IMR-90 (cell line): ENCODE measurements around the gene ZNF502. TPM values are rescaled to one million over a fixed set of nuclear protein-coding genes. Genes with fewer than 3 reads are reported as not detected.

Source experiments
- ATAC-seq: fragments of 200-7000 bp; cut with Tn5 transposase; 2 replicates; pipeline ENCODE4 v1.9.1; 2020; ENCODE audit warnings: low read depth, mild to moderate bottlenecking, moderate library complexity
- BruUV-seq: library from RNA; stranded (reverse); fragments of 400-500 nt; replicated peaks from 2 replicates; lab custom pipeline; 2021; lab: Mats Ljungman, UMichigan
- CTCF ChIA-PET: fragments of 300-600 bp; formaldehyde crosslinking; extraction: SDS; loops from one replicate; lab custom pipeline; 2021; ENCODE audit warnings: antibody characterized with exemption; lab: Yijun Ruan, JAX
- POLR2A ChIA-PET: fragments of 300-600 bp; sonication (Branson Sonifier 250); formaldehyde crosslinking; loops from one replicate; lab custom pipeline; 2022; ENCODE audit warnings: antibody characterized with exemption; ENCODE audit not compliant: unreplicated experiment; lab: Charles Lee
- DNase-seq: peaks from one replicate; pipeline ENCODE4 v3.0.0; 2013
- H2AFZ ChIP-seq: replicated peaks from 2 replicates; pipeline ENCODE3; 2013; ENCODE audit warnings: low read length, mild to moderate bottlenecking; ENCODE audit not compliant: poor library complexity
- H2AK5ac ChIP-seq: 2 replicates; pipeline ENCODE4 v1.6.1; 2013; ENCODE audit warnings: low read depth, low read length, inconsistent platforms
- H2AK9ac ChIP-seq: replicated peaks from 2 replicates; pipeline ENCODE3; 2013; ENCODE audit warnings: mild to moderate bottlenecking, low read depth, low read length, moderate library complexity; ENCODE audit not compliant: poor library complexity
- H2BK120ac ChIP-seq: 2 replicates; pipeline ENCODE4 v1.6.1; 2013; ENCODE audit warnings: low read depth, low read length, inconsistent platforms
- H2BK15ac ChIP-seq: 3 replicates; pipeline ENCODE4 v1.6.1; 2013; ENCODE audit warnings: low read depth, low read length, inconsistent platforms
- H2BK20ac ChIP-seq: 2 replicates; pipeline ENCODE4 v1.6.1; 2013; ENCODE audit warnings: low read depth, mild to moderate bottlenecking, inconsistent platforms, low read length, moderate library complexity
- H2BK5ac ChIP-seq: 2 replicates; pipeline ENCODE4 v1.6.1; 2013; ENCODE audit warnings: mild to moderate bottlenecking, low read depth, low read length, inconsistent platforms; ENCODE audit not compliant: poor library complexity, severe bottlenecking
- H3K14ac ChIP-seq: replicated peaks from 2 replicates; pipeline ENCODE4 v1.6.1; 2013; ENCODE audit warnings: low read depth, low read length, inconsistent platforms
- H3K18ac ChIP-seq: 2 replicates; pipeline ENCODE4 v1.6.1; 2013; ENCODE audit warnings: low read depth, low read length, control low read depth
- H3K23ac ChIP-seq: 2 replicates; pipeline ENCODE4 v1.6.1; 2013; ENCODE audit warnings: low read depth, low read length, inconsistent platforms
- H3K27ac ChIP-seq: 2 replicates; pipeline ENCODE4 v1.5.1; 2013; ENCODE audit warnings: mild to moderate bottlenecking, control low read depth, low read length; ENCODE audit not compliant: insufficient read depth
- H3K27me3 ChIP-seq: 2 replicates; pipeline ENCODE4 v1.6.1; 2013; ENCODE audit warnings: low read length; ENCODE audit not compliant: control insufficient read depth, insufficient read depth
- H3K36me3 ChIP-seq: 2 replicates; pipeline ENCODE4 v1.6.1; 2013; ENCODE audit warnings: low read length, mixed read lengths; ENCODE audit not compliant: control insufficient read depth, insufficient read depth
- H3K4ac ChIP-seq: 2 replicates; pipeline ENCODE4 v1.6.1; 2013; ENCODE audit warnings: low read depth, low read length, inconsistent platforms
- H3K4me1 ChIP-seq: 2 replicates; pipeline ENCODE4 v1.6.1; 2013; ENCODE audit warnings: low read length, mixed read lengths; ENCODE audit not compliant: control insufficient read depth, insufficient read depth
- H3K4me2 ChIP-seq: 2 replicates; pipeline ENCODE4 v1.6.1; 2013; ENCODE audit warnings: low read depth, mild to moderate bottlenecking, control low read depth, low read length, moderate library complexity
- H3K4me3 ChIP-seq: 2 replicates; pipeline ENCODE4 v1.5.1; 2013; ENCODE audit warnings: low read depth, mild to moderate bottlenecking, control low read depth, low read length, moderate library complexity; ENCODE audit not compliant: insufficient read depth
- H3K56ac ChIP-seq: 2 replicates; pipeline ENCODE4 v1.6.1; 2013; ENCODE audit warnings: low read length, inconsistent platforms; ENCODE audit not compliant: insufficient read depth; ENCODE audit errors: extremely low read depth
- H3K79me1 ChIP-seq, 2 experiments: 2 replicates each; pipeline ENCODE4 v1.6.1; 2013; ENCODE audit warnings: low read length in 2 of 2, inconsistent platforms in 1 of 2, low read depth in 1 of 2
- H3K9ac ChIP-seq: 2 replicates; pipeline ENCODE4 v1.6.1; 2013; ENCODE audit warnings: low read depth, low read length, control low read depth
- H3K9me1 ChIP-seq: 2 replicates; pipeline ENCODE4 v1.6.1; 2013; ENCODE audit warnings: low read length, inconsistent platforms; ENCODE audit not compliant: insufficient read depth
- H3K9me3 ChIP-seq: 2 replicates; pipeline ENCODE4 v1.6.1; 2013; ENCODE audit warnings: low read length; ENCODE audit not compliant: control insufficient read depth, insufficient read depth
- H4K20me1 ChIP-seq: 2 replicates; pipeline ENCODE4 v1.6.1; 2013; ENCODE audit warnings: low read length, inconsistent platforms; ENCODE audit not compliant: insufficient read depth
- H4K5ac ChIP-seq: 2 replicates; pipeline ENCODE4 v1.6.1; 2013; ENCODE audit warnings: mild to moderate bottlenecking, low read depth, low read length, control low read depth
- H4K8ac ChIP-seq, 2 experiments: 2 replicates each; pipeline ENCODE4 v1.6.1; 2013; ENCODE audit warnings: low read depth in 2 of 2, low read length in 2 of 2, control low read depth in 1 of 2, inconsistent platforms in 1 of 2
- H4K91ac ChIP-seq: 2 replicates; pipeline ENCODE4 v1.6.1; 2013; ENCODE audit warnings: low read depth, low read length, inconsistent platforms; ENCODE audit not compliant: insufficient read depth
- BHLHE40 ChIP-seq: fragments of 150-350 bp; IDR thresholded peaks from 2 replicates; pipeline ENCODE4 v1.6.1; 2016; ENCODE audit warnings: mild to moderate bottlenecking, low read depth, low read length
- CEBPB ChIP-seq: IDR thresholded peaks from 2 replicates; pipeline ENCODE4 v1.6.1; 2012; ENCODE audit warnings: low read depth, low read length, improper control_type of control experiment
- CHD1 ChIP-seq: IDR thresholded peaks from 2 replicates; pipeline ENCODE4 v1.6.1; 2012; ENCODE audit warnings: low read depth, low read length, improper control_type of control experiment
- FOS ChIP-seq: fragments of 150-350 bp; IDR thresholded peaks from 2 replicates; pipeline ENCODE4 v1.6.1; 2016; ENCODE audit warnings: low read depth, low read length
- MAFK ChIP-seq: IDR thresholded peaks from 2 replicates; pipeline ENCODE4 v1.6.1; 2012; ENCODE audit warnings: low read depth, low read length, improper control_type of control experiment
- MAZ ChIP-seq: IDR thresholded peaks from 2 replicates; pipeline ENCODE4 v1.6.1; 2012; ENCODE audit warnings: low read depth, mild to moderate bottlenecking, low read length, improper control_type of control experiment, moderate library complexity, borderline replicate concordance
- MXI1 ChIP-seq: IDR thresholded peaks from 2 replicates; pipeline ENCODE4 v1.6.1; 2012; ENCODE audit warnings: low read depth, mild to moderate bottlenecking, low read length, moderate library complexity, borderline replicate concordance
- NFE2L2 ChIP-seq: fragments of 150-350 bp; IDR thresholded peaks from 2 replicates; pipeline ENCODE4 v1.6.1; 2016; ENCODE audit warnings: low read depth, mild to moderate bottlenecking, low read length
- POLR2A ChIP-seq: IDR thresholded peaks from 2 replicates; pipeline ENCODE4 v1.6.1; 2012; ENCODE audit warnings: mild to moderate bottlenecking, low read depth, low read length
- RAD21 ChIP-seq: IDR thresholded peaks from 2 replicates; pipeline ENCODE4 v1.6.1; 2012; ENCODE audit warnings: low read length, improper control_type of control experiment
- RCOR1 ChIP-seq: IDR thresholded peaks from 2 replicates; pipeline ENCODE4 v1.6.1; 2012; ENCODE audit warnings: mild to moderate bottlenecking, low read length, improper control_type of control experiment; ENCODE audit not compliant: insufficient replicate concordance
- RFX5 ChIP-seq: IDR thresholded peaks from 2 replicates; pipeline ENCODE4 v1.8.0; 2012; ENCODE audit warnings: low read depth, mild to moderate bottlenecking, low read length, moderate library complexity
- SMC3 ChIP-seq: fragments of 150-350 bp; IDR thresholded peaks from 2 replicates; pipeline ENCODE4 v1.6.1; 2016; ENCODE audit warnings: low read depth, mild to moderate bottlenecking, antibody characterized with exemption, low read length, moderate library complexity
- WGBS, 2 experiments: methylation state at CpG; one replicate each; pipeline versions ENCODE4 v1.1.5 to v1.1.7; 2013; ENCODE audit warnings: missing lambda C conversion rate in 2 of 2; ENCODE audit not compliant: insufficient read length in 1 of 2; ENCODE audit errors: extremely low coverage in 2 of 2; 5-methylcytosine and 5-hydroxymethylcytosine counted together
- dilution Hi-C: fragments of 300-500 bp; cut with HindIII; formaldehyde crosslinking; loops from one replicate; pipeline ENCODE4 v1.14.3; 2018; ENCODE audit warnings: low sequenced_read_pairs; ENCODE audit not compliant: unreplicated experiment
- in situ Hi-C: fragments of 300-500 bp; cut with MboI; formaldehyde crosslinking; loops from 3 replicates; pipeline ENCODE4 v1.14.3; 2019; ENCODE audit warnings: low sequenced_read_pairs, inconsistent platforms, mixed read lengths
- intact Hi-C: fragments of 100-400 bp; cut with micrococcal nuclease; formaldehyde crosslinking; loops from 2 replicates; pipeline ENCODE4 v1.10.0; 2022
- polyA plus RNA-seq, 3 experiments: library from polyadenylated mRNA; depleted of rRNA; stranded (reverse); fragments of >200 nt; gene quantifications; 2 replicates each; pipeline ENCODE4 v1.2.3, GENCODE V29; 2012; ENCODE audit warnings: low replicate concordance in 1 of 3
- total RNA-seq: library from RNA; depleted of rRNA; stranded (reverse); fragments of >200 nt; gene quantifications from 2 replicates; pipeline ENCODE4 v1.2.3, GENCODE V29; 2012
- TF ChIP-seq, protein P1 (sequence below): fragments of 150-350 bp; IDR thresholded peaks from 2 replicates; pipeline ENCODE4 v1.6.1; 2016; ENCODE audit warnings: low read depth, mild to moderate bottlenecking, low read length, moderate library complexity, borderline replicate concordance
- TF ChIP-seq, protein P2 (sequence below): fragments of 150-350 bp; IDR thresholded peaks from 2 replicates; pipeline ENCODE4 v1.6.1; 2017; ENCODE audit warnings: mild to moderate bottlenecking, antibody characterized with exemption, low read length, low read depth
- TF ChIP-seq, protein P3 (sequence below): conservative IDR thresholded peaks from 2 replicates; pipeline ENCODE4 v1.5.1; 2012; ENCODE audit warnings: mild to moderate bottlenecking, low read depth, low read length, improper control_type of control experiment

Gene ZNF502
- total and polyA plus RNA-seq, 2 of the 4 experiments (the other 2 are of a cell fraction), result 2.1 to 5.7 TPM

DNA sequence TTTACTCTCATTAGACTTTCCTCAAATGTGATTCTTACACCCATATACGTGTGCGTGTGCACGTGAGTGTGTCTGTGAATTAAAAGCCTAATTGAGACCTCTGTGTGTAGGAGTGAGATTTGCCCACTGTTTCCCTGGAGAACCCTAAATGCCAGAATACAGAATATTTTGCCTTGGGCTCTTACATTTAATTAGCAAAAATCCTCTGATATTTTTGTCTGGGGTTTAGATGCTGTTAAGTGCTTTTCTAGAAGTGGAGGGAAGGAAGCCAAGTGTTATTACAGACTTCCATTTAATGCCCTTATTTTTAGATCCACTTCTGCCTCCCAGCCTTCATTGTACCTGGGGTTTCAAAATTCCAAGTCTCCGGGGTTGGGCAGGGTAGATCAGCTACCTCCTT is 46.1 kb upstream of the ZNF502 start:
- Histone ChIP-seq H4K8ac (no peak overlapping the region), H3K56ac (no peak overlapping the region), H3K23ac (no peak overlapping the region), H2BK5ac (no peak overlapping the region), H2AK9ac (no peak overlapping the region), H3K27ac (no peak overlapping the region), H3K79me1 (peaks cover under 1 to 5% of the 10 kb centered on the region in 2 experiments; a peak in 2 of 4 replicates), H3K4me3 (no peak overlapping the region), H3K9me3 (no peaks in the 10 kb centered on the region), H2BK15ac (no peak overlapping the region), H3K9ac (no peak overlapping the region), H3K4ac (no peak overlapping the region), H2AFZ (no peak overlapping the region), H4K5ac (no peak overlapping the region), H2AK5ac (no peak overlapping the region), H3K18ac (no peak overlapping the region), H2BK120ac (no peak overlapping the region), H3K27me3 (no peaks in the 10 kb centered on the region), H3K9me1 (no peaks in the 10 kb centered on the region), H3K36me3 (peaks cover under 1% of the 10 kb centered on the region), H3K4me2 (no peak overlapping the region), H4K20me1 (no peaks in the 10 kb centered on the region), H4K91ac (no peak overlapping the region), H3K4me1 (no peaks in the 10 kb centered on the region), H3K14ac (no peak overlapping the region), H2BK20ac (no peak overlapping the region)
- DNase-seq, result no peak
- no peak for ATAC-seq
- ChIA-PET POLR2A (no interaction called here), CTCF (no interaction called here)
- in situ Hi-C loops, result no loop called here
- dilution Hi-C loops, result no loop called here
- no peak for TF ChIP-seq CHD1
- TF ChIP-seq, protein P1, sequence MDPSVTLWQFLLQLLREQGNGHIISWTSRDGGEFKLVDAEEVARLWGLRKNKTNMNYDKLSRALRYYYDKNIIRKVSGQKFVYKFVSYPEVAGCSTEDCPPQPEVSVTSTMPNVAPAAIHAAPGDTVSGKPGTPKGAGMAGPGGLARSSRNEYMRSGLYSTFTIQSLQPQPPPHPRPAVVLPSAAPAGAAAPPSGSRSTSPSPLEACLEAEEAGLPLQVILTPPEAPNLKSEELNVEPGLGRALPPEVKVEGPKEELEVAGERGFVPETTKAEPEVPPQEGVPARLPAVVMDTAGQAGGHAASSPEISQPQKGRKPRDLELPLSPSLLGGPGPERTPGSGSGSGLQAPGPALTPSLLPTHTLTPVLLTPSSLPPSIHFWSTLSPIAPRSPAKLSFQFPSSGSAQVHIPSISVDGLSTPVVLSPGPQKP, result no peak
- TF ChIP-seq, protein P2, sequence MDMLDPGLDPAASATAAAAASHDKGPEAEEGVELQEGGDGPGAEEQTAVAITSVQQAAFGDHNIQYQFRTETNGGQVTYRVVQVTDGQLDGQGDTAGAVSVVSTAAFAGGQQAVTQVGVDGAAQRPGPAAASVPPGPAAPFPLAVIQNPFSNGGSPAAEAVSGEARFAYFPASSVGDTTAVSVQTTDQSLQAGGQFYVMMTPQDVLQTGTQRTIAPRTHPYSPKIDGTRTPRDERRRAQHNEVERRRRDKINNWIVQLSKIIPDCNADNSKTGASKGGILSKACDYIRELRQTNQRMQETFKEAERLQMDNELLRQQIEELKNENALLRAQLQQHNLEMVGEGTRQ, result no peak
- TF ChIP-seq MAZ, result no peak
- TF ChIP-seq BHLHE40, result no peak
- no peak for TF ChIP-seq MXI1
- TF ChIP-seq MAFK, result no peak
- TF ChIP-seq CEBPB, result no peak
- no peak for TF ChIP-seq NFE2L2
- TF ChIP-seq FOS, result no peak
- no peak for TF ChIP-seq RFX5
- no peak for TF ChIP-seq RAD21
- TF ChIP-seq POLR2A, result no peak
- TF ChIP-seq SMC3, result no peak
- no peak for TF ChIP-seq RCOR1
- TF ChIP-seq, protein P3, sequence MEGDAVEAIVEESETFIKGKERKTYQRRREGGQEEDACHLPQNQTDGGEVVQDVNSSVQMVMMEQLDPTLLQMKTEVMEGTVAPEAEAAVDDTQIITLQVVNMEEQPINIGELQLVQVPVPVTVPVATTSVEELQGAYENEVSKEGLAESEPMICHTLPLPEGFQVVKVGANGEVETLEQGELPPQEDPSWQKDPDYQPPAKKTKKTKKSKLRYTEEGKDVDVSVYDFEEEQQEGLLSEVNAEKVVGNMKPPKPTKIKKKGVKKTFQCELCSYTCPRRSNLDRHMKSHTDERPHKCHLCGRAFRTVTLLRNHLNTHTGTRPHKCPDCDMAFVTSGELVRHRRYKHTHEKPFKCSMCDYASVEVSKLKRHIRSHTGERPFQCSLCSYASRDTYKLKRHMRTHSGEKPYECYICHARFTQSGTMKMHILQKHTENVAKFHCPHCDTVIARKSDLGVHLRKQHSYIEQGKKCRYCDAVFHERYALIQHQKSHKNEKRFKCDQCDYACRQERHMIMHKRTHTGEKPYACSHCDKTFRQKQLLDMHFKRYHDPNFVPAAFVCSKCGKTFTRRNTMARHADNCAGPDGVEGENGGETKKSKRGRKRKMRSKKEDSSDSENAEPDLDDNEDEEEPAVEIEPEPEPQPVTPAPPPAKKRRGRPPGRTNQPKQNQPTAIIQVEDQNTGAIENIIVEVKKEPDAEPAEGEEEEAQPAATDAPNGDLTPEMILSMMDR, result no peak
- no CpG with 5 or more reads among the region's 4 CpGs for WGBS, 2 experiments
- no TSS peak for BruUV-seq
- intact Hi-C loops, result no loop called here
